Uterus (tissue), 4 donors: Measurements from ENCODE around the gene CERS6. TPM values are rescaled to one million over a fixed set of nuclear protein-coding genes. Genes with fewer than 3 reads are reported as not detected.

ENCODE experiments used
- DNase-seq, 2 donors: peaks; one replicate each; pipeline ENCODE4 v3.0.0-alpha.2; 2019 to 2020
- H3K27ac ChIP-seq, 2 donors: fragments of 200-600 bp; sonication (generic); 1 replicate in 1 of 2; 2 replicates in 1 of 2; pipeline ENCODE4 v1.5.1; 2016 to 2018
- H3K27me3 ChIP-seq, 2 donors: fragments of 200-600 bp; sonication (generic); one replicate each; pipeline ENCODE4 v1.5.1; 2018 to 2019; ENCODE audit warnings: control low read depth in 1 of 2
- H3K36me3 ChIP-seq, 2 donors: fragments of 200-600 bp; sonication (generic); one replicate each; pipeline ENCODE4 v1.5.1; 2019; ENCODE audit warnings: control low read depth in 1 of 2
- H3K4me1 ChIP-seq, 2 donors: fragments of 200-600 bp; sonication (generic); one replicate each; pipeline ENCODE4 v1.5.1; 2018 to 2019; ENCODE audit warnings: control low read depth in 1 of 2
- H3K4me3 ChIP-seq, 2 donors: fragments of 200-600 bp; sonication (generic); 1 replicate in 1 of 2; 2 replicates in 1 of 2; pipeline ENCODE4 v1.5.1; 2018 to 2019; ENCODE audit warnings: mild to moderate bottlenecking in 1 of 2
- H3K9me3 ChIP-seq, 2 donors: fragments of 200-600 bp; sonication (generic); one replicate each; pipeline ENCODE4 v1.5.1; 2019; ENCODE audit warnings: control low read depth in 1 of 2
- POLR2A ChIP-seq, 2 donors: fragments of 450-650 bp; IDR thresholded peaks; one replicate each; pipeline ENCODE4 v1.6.1; 2016; ENCODE audit warnings: antibody characterized with exemption in 2 of 2, mild to moderate bottlenecking in 1 of 2, moderate library complexity in 1 of 2
- intact Hi-C: fragments of 100-400 bp; cut with DNase I; formaldehyde crosslinking; loops from one replicate; pipeline ENCODE4 v1.15.1; 2023; ENCODE audit warnings: low total_unique reads
- total RNA-seq, 4 donors: library from RNA; depleted of rRNA in 3 of 4; stranded (reverse); fragments of >200 nt in 3 of 4; gene quantifications; one replicate each; pipeline versions ENCODE4 v1.1.0 to v1.2.4, GENCODE V29; 2014 to 2023
- TF ChIP-seq, protein P1 (sequence below), 4 experiments: fragments of 200-600 bp in 2 of 4; fragments of 450-650 bp in 2 of 4; sonication (generic) in 2 of 4; IDR thresholded peaks; one replicate each; pipeline ENCODE4 v1.5.1; 2016 to 2019; ENCODE audit warnings: antibody characterized with exemption in 4 of 4, mild to moderate bottlenecking in 2 of 4, moderate library complexity in 1 of 4
- donor health status: DM: yes; HTN: yes; CAD: no.

The CERS6 gene
- total RNA-seq, 4 donors from 2014 or later, result 20.0 to 47.2 (median 26.6) TPM

DNA sequence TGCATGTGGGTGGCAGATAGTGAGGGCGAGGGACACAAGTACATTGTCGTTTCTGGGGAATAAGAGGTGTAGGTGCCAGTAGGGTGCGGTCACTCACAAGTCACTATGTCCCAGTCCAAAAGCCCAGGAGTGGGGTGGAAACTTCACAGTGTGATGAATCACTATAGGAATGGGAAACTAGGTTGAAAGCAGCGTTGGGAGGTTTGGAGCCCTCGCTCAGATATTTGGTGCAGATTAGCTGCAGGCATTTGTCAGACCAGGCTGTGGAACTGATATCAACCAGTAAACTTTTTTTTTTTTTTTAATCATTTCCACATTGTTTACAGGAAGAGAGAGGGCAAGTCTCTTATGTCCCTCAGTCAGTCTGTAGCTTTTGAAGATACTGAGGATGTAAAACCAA is 121.8 kb downstream of the CERS6 start:
- Histone ChIP-seq H3K27me3 (no peaks in the 10 kb centered on the region), H3K36me3 (no peaks in the 10 kb centered on the region), H3K27ac (peak overlapping the region in 1 of 2 donors; percentile 5), H3K4me3 (no peak overlapping the region), H3K4me1 (peaks cover 3 to 5% of the 10 kb centered on the region in 2 donors), H3K9me3 (no peaks in the 10 kb centered on the region)
- intact Hi-C loops, result no loop called here
- no peak for DNase-seq
- TF ChIP-seq, protein P1, sequence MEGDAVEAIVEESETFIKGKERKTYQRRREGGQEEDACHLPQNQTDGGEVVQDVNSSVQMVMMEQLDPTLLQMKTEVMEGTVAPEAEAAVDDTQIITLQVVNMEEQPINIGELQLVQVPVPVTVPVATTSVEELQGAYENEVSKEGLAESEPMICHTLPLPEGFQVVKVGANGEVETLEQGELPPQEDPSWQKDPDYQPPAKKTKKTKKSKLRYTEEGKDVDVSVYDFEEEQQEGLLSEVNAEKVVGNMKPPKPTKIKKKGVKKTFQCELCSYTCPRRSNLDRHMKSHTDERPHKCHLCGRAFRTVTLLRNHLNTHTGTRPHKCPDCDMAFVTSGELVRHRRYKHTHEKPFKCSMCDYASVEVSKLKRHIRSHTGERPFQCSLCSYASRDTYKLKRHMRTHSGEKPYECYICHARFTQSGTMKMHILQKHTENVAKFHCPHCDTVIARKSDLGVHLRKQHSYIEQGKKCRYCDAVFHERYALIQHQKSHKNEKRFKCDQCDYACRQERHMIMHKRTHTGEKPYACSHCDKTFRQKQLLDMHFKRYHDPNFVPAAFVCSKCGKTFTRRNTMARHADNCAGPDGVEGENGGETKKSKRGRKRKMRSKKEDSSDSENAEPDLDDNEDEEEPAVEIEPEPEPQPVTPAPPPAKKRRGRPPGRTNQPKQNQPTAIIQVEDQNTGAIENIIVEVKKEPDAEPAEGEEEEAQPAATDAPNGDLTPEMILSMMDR (IDR thresholded peaks at IDR 0.05), result no peak
- TF ChIP-seq POLR2A (IDR thresholded peaks at IDR 0.05), result no peak

GRCh38 chr2:168583064-168583709 is 127.1 kb downstream of the CERS6 start:
- Histone ChIP-seq H3K36me3 (no peaks in the 10 kb centered on the region), H3K4me3 (no peak overlapping the region), H3K9me3 (no peaks in the 10 kb centered on the region), H3K27me3 (no peaks in the 10 kb centered on the region), H3K4me1 (peaks cover 3 to 14% of the 10 kb centered on the region in 2 donors), H3K27ac (peak overlapping the region in 1 of 2 donors; percentile 35)
- DNase-seq, result no peak
- intact Hi-C loops, result no loop called here
- TF ChIP-seq, protein P1 (IDR thresholded peaks at IDR 0.05), result no peak
- TF ChIP-seq POLR2A (IDR thresholded peaks at IDR 0.05), result no peak

GRCh38 chr2:168583710-168584521 is 127.8 kb downstream of the CERS6 start:
- DNase-seq, result peak; percentile 22 to 27
- no peaks in the 10 kb centered on the region for H3K9me3 ChIP-seq
- peaks cover 3 to 14% of the 10 kb centered on the region in 2 donors for H3K4me1 ChIP-seq
- no peaks in the 10 kb centered on the region for H3K27me3 ChIP-seq
- no peaks in the 10 kb centered on the region for H3K36me3 ChIP-seq
- intact Hi-C loops, result no loop called here
- H3K27ac ChIP-seq, result peak overlapping the region in 1 of 2 donors; percentile 35
- TF ChIP-seq, protein P1 (IDR thresholded peaks at IDR 0.05), result no peak
- no peak for TF ChIP-seq POLR2A (IDR thresholded peaks at IDR 0.05)
- no peak overlapping the region for H3K4me3 ChIP-seq

DNA sequence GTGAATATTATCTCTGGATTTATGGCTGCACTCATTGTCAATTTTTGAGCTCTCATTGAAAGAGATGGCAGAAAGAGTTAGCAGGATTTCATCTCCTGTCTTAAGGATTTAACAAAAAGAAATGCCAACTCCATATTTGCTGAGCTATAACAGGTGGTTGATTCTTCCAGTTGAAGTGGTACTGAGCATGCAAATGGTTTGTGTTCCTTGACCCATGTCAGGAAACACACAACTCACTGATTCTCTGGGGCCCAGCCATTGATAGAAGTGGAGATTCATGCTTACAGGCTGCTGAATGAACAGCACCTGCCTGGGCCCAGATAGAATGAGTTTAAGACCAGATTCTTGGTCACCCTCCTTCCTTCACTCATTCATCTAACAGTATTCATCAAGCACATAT is 128.8 kb downstream of the CERS6 start:
- DNase-seq, result no peak
- Histone ChIP-seq H3K4me3 (no peak overlapping the region), H3K27ac (no peak overlapping the region), H3K9me3 (no peaks in the 10 kb centered on the region), H3K27me3 (no peaks in the 10 kb centered on the region), H3K4me1 (peaks cover 3 to 14% of the 10 kb centered on the region in 2 donors), H3K36me3 (no peaks in the 10 kb centered on the region)
- intact Hi-C loops, result no loop called here
- TF ChIP-seq, protein P1 (IDR thresholded peaks at IDR 0.05), result no peak
- TF ChIP-seq POLR2A (IDR thresholded peaks at IDR 0.05), result no peak

GRCh38 chr2:168585700-168586099 is 129.6 kb downstream of the CERS6 start:
- Histone ChIP-seq H3K4me1 (peaks cover 3 to 14% of the 10 kb centered on the region in 2 donors), H3K4me3 (no peak overlapping the region), H3K36me3 (no peaks in the 10 kb centered on the region), H3K27me3 (no peaks in the 10 kb centered on the region), H3K9me3 (no peaks in the 10 kb centered on the region), H3K27ac (no peak overlapping the region)
- no peak for TF ChIP-seq POLR2A (IDR thresholded peaks at IDR 0.05)
- TF ChIP-seq, protein P1 (IDR thresholded peaks at IDR 0.05), result no peak
- no peak for DNase-seq
- intact Hi-C loops, result no loop called here
